SK-N-SH (cell line): ENCODE measurements around the gene ANKMY1. TPM values are rescaled to one million over a fixed set of nuclear protein-coding genes. Genes with fewer than 3 reads are reported as not detected.
A peak's percentile ranks its signal among the peaks of the same experiment; 100 is the strongest.

Experiments used
- CTCF ChIA-PET: fragments of 300-600, 350-600 bp; formaldehyde crosslinking; extraction: SDS; loops from one replicate; lab custom pipeline; 2021; lab: Yijun Ruan, JAX
- POLR2A ChIA-PET: fragments of 350-600 bp; sonication (Branson Sonifier 250); formaldehyde crosslinking; extraction: SDS; loops from one replicate; lab custom pipeline; 2020; ENCODE audit warnings: antibody characterized with exemption, inconsistent platforms; lab: Yijun Ruan, JAX
- DNase-seq: peaks from one replicate; pipeline ENCODE4 v3.0.0; 2012
- H2AFZ ChIP-seq: fragments of 200-600 bp; sonication (generic); 2 replicates; pipeline ENCODE4 v1.8.1; 2016; ENCODE audit warnings: antibody characterized with exemption, mild to moderate bottlenecking, low read depth
- H3F3A ChIP-seq: fragments of 200-600 bp; sonication (generic); replicated peaks from 2 replicates; pipeline ENCODE3; 2016; ENCODE audit warnings: antibody characterized with exemption, mild to moderate bottlenecking; ENCODE audit not compliant: insufficient read depth
- H3K27ac ChIP-seq, 2 experiments: fragments of 200-500 bp in 1 of 2; fragments of 200-600 bp in 1 of 2; sonication (Bioruptor generic) in 1 of 2; sonication (generic), shearing (Covaris generic) in 1 of 2; 2 replicates each; pipeline versions ENCODE4 v1.5.1 to v1.6.1; 2014 to 2016; ENCODE audit warnings: low read depth in 2 of 2, inconsistent platforms in 1 of 2, low read length in 1 of 2, mild to moderate bottlenecking in 1 of 2, mixed read lengths in 1 of 2
- H3K27me3 ChIP-seq: fragments of 200-600 bp; sonication (generic), shearing (Covaris generic); 2 replicates; pipeline ENCODE4 v1.6.1; 2016; ENCODE audit warnings: mixed run types; ENCODE audit not compliant: insufficient read depth
- H3K36me3 ChIP-seq, 2 experiments: fragments of 200-500 bp in 1 of 2; fragments of 200-600 bp in 1 of 2; sonication (Bioruptor generic) in 1 of 2; sonication (generic) in 1 of 2; replicated peaks in 1 of 2; 2 replicates each; pipeline versions ENCODE3 to v1.5.1; 2014 to 2016; ENCODE audit warnings: low read length in 1 of 2, mild to moderate bottlenecking in 1 of 2; ENCODE audit not compliant: insufficient read depth in 2 of 2, control insufficient read depth in 1 of 2
- H3K4me1 ChIP-seq, 2 experiments: fragments of 200-500 bp in 1 of 2; fragments of 200-600 bp in 1 of 2; sonication (Bioruptor generic) in 1 of 2; sonication (generic), shearing (Covaris generic) in 1 of 2; 2 replicates each; pipeline versions ENCODE4 v1.5.1 to v1.6.1; 2014 to 2016; ENCODE audit warnings: low read depth in 1 of 2, low read length in 1 of 2, mixed run types in 1 of 2; ENCODE audit not compliant: insufficient read depth in 2 of 2, control insufficient read depth in 1 of 2
- H3K4me2 ChIP-seq: fragments of 200-600 bp; sonication (generic), shearing (Covaris generic); 2 replicates; pipeline ENCODE4 v1.6.1; 2017; ENCODE audit warnings: mixed run types
- H3K4me3 ChIP-seq, 2 experiments: fragments of 200-500 bp in 1 of 2; fragments of 200-600 bp in 1 of 2; sonication (Bioruptor generic) in 1 of 2; sonication (generic), shearing (Covaris generic) in 1 of 2; 2 replicates each; pipeline versions ENCODE4 v1.5.1 to v1.8.1; 2014 to 2016; ENCODE audit warnings: low read depth in 2 of 2, inconsistent platforms in 1 of 2, low read length in 1 of 2, mild to moderate bottlenecking in 1 of 2, mixed read lengths in 1 of 2, moderate library complexity in 1 of 2
- H3K79me2 ChIP-seq: fragments of 200-600 bp; sonication (generic); 2 replicates; pipeline ENCODE4 v1.8.1; 2017; ENCODE audit warnings: mild to moderate bottlenecking; ENCODE audit not compliant: insufficient read depth
- H3K9ac ChIP-seq: fragments of 200-600 bp; sonication (generic); 2 replicates; pipeline ENCODE4 v1.6.1; 2017; ENCODE audit warnings: mixed run types
- H3K9me2 ChIP-seq: fragments of 200-600 bp; sonication (generic); 2 replicates; pipeline ENCODE4 v1.6.1; 2017; ENCODE audit warnings: mixed run types
- H3K9me3 ChIP-seq: fragments of 200-600 bp; sonication (generic); 2 replicates; pipeline ENCODE4 v1.6.1; 2017; ENCODE audit warnings: mixed run types, mild to moderate bottlenecking, moderate library complexity
- H4K20me1 ChIP-seq: fragments of 200-600 bp; sonication (generic); 2 replicates; pipeline ENCODE4 v1.6.1; 2017; ENCODE audit warnings: mild to moderate bottlenecking, mixed run types; ENCODE audit not compliant: insufficient read depth
- CTCF ChIP-seq: fragments of 200-600 bp; sonication (generic); IDR thresholded peaks from 2 replicates; pipeline ENCODE4 v1.6.1; 2017; ENCODE audit warnings: antibody characterized with exemption, mild to moderate bottlenecking, moderate library complexity
- EP300 ChIP-seq, 2 experiments: IDR thresholded peaks; 2 replicates each; pipeline versions ENCODE4 v1.4.0 to v1.6.1; 2012; ENCODE audit warnings: borderline replicate concordance in 1 of 2, low read depth in 1 of 2, low read length in 1 of 2
- EZH2phosphoT487 ChIP-seq: fragments of 200-600 bp; sonication (generic); IDR thresholded peaks from 2 replicates; pipeline ENCODE4 v1.6.1; 2017; ENCODE audit warnings: low read depth, mixed run types, mild to moderate bottlenecking, antibody characterized with exemption, moderate library complexity, borderline replicate concordance
- JUND ChIP-seq: IDR thresholded peaks from 2 replicates; pipeline ENCODE4 v1.4.0; 2012
- MAX ChIP-seq: IDR thresholded peaks from 2 replicates; pipeline ENCODE4 v1.4.0; 2012; ENCODE audit warnings: low read depth
- RAD21 ChIP-seq: IDR thresholded peaks from 2 replicates; pipeline ENCODE4 v1.6.1; 2012; ENCODE audit warnings: mild to moderate bottlenecking, low read length
- TCF12 ChIP-seq: IDR thresholded peaks from 2 replicates; pipeline ENCODE4 v1.4.0; 2012
- TEAD4 ChIP-seq: IDR thresholded peaks from 2 replicates; pipeline ENCODE4 v1.4.0; 2012; ENCODE audit warnings: mild to moderate bottlenecking, borderline replicate concordance; ENCODE audit not compliant: insufficient read depth
- USF1 ChIP-seq: IDR thresholded peaks from 2 replicates; pipeline ENCODE4 v1.4.0; 2012; ENCODE audit warnings: low read depth, borderline replicate concordance
- WGBS: methylation state at CpG from one replicate; pipeline ENCODE4 v1.1.6; 2017; ENCODE audit warnings: low lambda C conversion rate; 5-methylcytosine and 5-hydroxymethylcytosine counted together
- polyA plus RNA-seq, 3 experiments: library from polyadenylated mRNA; depleted of rRNA; stranded (reverse); fragments of >200 nt; gene quantifications; 2 replicates each; pipeline ENCODE4 v1.2.3, GENCODE V29; 2012

The ANKMY1 gene
- polyA plus RNA-seq, 1 of the 3 experiments (the other 2 are of a cell fraction) = 12.1 TPM

GRCh38 chr2:240468303-240469238 lies 89.2 kb downstream of the ANKMY1 start:
- Histone ChIP-seq H3K79me2 (no peaks in the 10 kb centered on the region), H2AFZ (no peak overlapping the region), H3K27ac (no peak overlapping the region), H3K4me3 (no peak overlapping the region), H3K9ac (no peak overlapping the region), H3K27me3 (no peaks in the 10 kb centered on the region), H3K9me2 (no peaks in the 10 kb centered on the region), H3K4me2 (no peak overlapping the region), H3K9me3 (peaks cover 5% of the 10 kb centered on the region; the same call in 1 of the 2 replicates), H4K20me1 (no peaks in the 10 kb centered on the region), H3K4me1 (no peaks in the 10 kb centered on the region; a peak in 1 of 4 replicates), H3K36me3 (peaks cover 0 to 21% of the 10 kb centered on the region in 2 experiments), H3F3A (peaks cover 4% of the 10 kb centered on the region)
- DNase-seq = peak; percentile 31
- POLR2A ChIA-PET = no interaction called here
- WGBS = 98% methylated on average over 7 of the region's 20 CpGs
- CTCF ChIA-PET = interaction anchor here (1.1 kb wide), 1 partner anchor 8 kb away, joined by 3 read pairs; no protein-coding TSS in a partner anchor
- no peak for TF ChIP-seq JUND
- no peak for TF ChIP-seq CTCF
- TF ChIP-seq EP300 (IDR thresholded peaks at IDR 0.05; ENCODE audit: borderline replicate concordance in 1 of 2, low read depth in 1 of 2, low read length in 1 of 2) = no peak
- no peak for TF ChIP-seq MAX
- no peak for TF ChIP-seq USF1
- TF ChIP-seq TEAD4 = no peak
- TF ChIP-seq EZH2phosphoT487 = no peak
- TF ChIP-seq TCF12 = no peak

DNA sequence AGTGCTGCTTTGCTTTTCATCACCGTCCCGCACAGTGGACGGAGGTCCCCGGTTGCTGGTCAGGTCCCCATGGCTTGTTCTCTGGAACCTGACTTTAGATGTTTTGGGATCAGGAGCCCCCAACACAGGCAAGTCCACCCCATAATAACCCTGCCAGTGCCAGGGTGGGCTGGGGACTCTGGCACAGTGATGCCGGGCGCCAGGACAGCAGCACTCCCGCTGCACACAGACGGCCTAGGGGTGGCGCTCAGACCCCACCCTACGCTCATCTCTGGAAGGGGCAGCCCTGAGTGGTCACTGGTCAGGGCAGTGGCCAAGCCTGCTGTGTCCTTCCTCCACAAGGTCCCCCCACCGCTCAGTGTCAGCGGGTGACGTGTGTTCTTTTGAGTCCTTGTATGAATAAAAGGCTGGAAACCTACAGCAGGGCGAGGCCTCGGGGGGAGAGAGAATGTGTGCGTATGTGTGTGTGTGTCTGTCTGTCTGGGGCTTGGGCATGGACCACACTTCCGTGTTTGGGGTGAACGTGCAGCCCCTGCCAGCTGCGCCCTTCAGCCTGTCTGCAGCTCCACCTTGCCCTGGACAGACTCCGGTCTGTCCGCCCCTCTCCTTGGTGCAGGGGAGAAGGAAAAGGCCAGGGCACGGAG lies 90.0 kb downstream of the ANKMY1 start:
- Histone ChIP-seq H3K4me3 (no peak overlapping the region), H4K20me1 (no peaks in the 10 kb centered on the region), H3K9me2 (no peaks in the 10 kb centered on the region), H3K4me1 (no peaks in the 10 kb centered on the region; a peak in 1 of 4 replicates), H3K79me2 (no peaks in the 10 kb centered on the region), H2AFZ (no peak overlapping the region), H3K4me2 (no peak overlapping the region), H3K9ac (no peak overlapping the region), H3K27ac (no peak overlapping the region; a peak in 1 of 4 replicates), H3K9me3 (no peaks in the 10 kb centered on the region), H3K36me3 (peaks cover 0 to 28% of the 10 kb centered on the region in 2 experiments), H3F3A (no peaks in the 10 kb centered on the region), H3K27me3 (no peaks in the 10 kb centered on the region)
- POLR2A ChIA-PET = no interaction called here
- no peak for TF ChIP-seq TCF12
- 0 out of 2 replicates have a peak, but pooled peaks have one; percentile 13 for TF ChIP-seq RAD21
- DNase-seq = peak; percentile 56
- 89% methylated on average over 17 of the region's 22 CpGs for WGBS
- CTCF ChIA-PET = no interaction called here
